Hematopoietic multipotent progenitor cell treated with erythropoietin and hydrocortisone succinate and interleukin-3 and kit ligand, for 6 days (in vitro differentiated cells): ENCODE data around the gene PIK3R6.
A peak's percentile ranks its signal among the peaks of the same experiment; 100 is the strongest.

Experiments
- DNase-seq: peaks from one replicate; pipeline ENCODE4 v3.0.0-alpha.2; 2015

PIK3R6 gene

DNA sequence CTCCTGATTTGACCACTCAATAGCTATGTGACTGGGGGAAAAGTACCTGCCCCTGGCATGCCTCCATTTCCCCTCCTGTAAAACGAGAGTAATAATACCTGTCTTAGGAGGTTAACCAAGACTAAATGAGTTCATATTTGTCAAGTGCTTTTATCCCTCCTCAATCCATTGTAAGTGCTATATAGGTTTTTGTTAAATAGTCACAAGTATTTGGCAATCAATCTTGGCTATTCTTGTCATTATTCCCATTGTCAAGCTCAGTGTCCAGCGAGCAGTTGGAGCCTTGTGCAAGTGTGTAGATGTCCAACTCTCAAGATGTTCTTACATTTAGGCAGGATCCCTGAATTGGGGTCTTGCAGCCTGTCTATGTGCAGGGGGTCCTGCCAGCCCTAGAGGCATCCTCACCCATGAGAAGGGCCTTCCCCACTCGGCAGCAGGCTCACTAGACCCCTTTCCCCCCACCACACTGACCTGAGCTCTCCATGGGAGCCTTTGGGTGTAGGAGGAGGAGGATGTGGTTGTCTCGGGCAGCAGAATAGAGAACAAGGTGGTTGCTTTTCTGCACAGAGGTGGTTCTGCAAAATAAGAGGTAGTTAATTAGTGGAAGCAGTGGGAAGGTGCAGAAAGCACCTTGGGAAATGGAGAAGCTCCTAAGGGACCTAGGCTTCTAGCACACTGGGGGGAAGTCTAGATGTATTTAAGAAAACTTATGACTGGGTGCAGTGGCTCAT, 18.0 kb downstream of the PIK3R6 start:
- no peak for DNase-seq

DNA sequence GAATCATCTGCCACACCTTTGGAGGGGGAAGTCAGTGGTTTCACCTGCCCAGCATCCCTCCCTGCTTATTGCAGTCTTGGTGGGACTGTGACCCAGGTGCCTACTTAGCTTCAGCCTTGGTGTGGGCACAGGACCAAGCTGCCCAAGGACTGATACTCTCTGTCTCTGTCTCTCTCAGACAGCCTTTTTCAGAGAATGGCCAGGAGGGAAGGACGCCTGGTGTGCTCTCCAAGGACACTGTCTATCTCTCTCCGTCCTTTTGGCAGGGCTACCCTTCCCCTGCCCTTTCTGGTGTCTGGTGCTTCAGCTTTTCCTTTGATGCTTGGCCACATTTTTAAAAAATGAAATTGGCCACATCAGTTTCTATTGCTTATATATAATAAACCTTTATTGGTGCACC, 19.6 kb downstream of the PIK3R6 start:
- no peak for DNase-seq

DNA sequence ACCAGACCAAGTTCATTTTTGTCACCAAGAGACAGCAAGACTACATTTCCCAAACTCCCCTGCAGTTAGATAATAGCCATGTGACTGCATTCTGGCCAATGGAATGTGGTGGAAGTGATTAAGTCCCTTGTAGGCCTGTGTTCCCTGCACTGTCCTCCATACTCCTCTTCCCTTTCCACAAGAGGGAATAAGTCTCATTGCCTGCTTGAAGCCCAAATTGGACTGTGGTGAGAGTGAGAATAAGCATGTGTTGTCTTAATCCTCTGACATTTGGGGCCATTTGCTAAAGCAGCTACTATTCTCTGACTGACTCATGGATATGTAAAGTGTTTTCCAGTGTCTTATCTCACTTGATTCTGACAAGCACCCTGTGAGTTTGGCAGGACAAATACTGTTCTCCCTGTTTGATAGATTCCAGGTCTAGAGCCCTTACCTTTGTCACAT, 20.7 kb downstream of the PIK3R6 start:
- DNase-seq: peak; percentile 78

DNA sequence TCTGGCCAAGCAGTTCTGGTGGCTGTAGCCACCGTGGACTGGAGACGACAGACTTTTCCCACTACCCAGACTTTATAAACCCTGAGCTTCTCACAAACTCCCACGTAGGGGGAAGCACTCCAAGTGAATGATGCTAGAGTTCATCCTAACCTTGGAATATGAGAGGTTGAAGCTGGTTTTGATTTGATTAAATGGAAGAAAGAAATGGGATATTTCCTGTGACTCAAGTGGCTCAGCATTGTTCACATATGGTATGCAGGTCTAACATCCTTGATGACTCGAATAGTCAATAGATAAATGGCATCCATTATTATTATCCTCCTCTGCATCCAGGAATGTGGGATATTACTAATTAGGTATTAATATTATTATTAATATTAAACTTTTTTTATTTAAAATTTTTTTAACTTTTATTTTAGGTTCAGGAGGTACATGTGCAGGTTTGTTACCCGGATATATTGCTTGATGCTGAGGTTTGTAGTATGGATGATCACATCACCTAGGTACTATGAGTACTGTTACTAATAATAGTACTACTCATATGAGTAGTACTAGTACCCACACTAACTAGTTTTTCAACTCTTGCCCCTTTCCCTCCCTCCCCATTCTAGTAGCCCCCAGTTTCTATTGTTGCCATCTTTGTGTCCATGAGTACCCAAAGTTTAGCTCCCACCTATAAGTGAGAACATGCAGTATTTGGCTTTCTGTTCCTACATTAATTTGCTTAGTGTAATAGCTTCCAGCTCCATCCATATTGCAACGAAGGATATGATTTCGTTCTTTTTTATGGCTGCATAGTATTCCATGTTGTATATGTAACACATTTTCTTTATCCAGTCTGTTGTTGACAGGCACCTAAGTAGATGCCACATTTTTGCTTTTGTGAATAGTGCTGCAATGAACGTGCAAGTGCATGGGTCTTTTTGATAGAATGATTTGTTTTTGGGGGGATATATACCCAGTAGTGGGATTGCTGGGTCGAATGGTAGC, 22.9 kb downstream of the PIK3R6 start:
- no peak for DNase-seq

DNA sequence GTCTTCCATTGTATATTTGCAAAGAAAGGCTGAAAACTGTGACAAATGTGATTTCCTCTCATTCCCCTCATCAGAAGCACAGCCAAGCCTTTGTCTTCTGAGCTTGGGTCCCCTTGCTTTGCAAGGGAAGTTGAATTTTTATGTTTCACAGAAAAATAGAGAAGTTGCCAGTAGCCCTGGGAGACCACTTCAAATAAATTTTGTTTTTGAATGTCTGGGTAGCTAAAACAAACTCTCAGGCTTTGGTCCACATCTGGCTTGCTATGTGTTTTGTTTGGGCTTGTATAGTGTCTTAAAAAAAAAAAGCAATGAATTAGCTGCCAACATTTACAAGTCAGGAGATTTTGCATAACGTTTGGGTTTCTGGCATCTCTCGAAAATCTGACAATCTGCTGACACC, 24.1 kb downstream of the PIK3R6 start:
- DNase-seq: no peak

DNA sequence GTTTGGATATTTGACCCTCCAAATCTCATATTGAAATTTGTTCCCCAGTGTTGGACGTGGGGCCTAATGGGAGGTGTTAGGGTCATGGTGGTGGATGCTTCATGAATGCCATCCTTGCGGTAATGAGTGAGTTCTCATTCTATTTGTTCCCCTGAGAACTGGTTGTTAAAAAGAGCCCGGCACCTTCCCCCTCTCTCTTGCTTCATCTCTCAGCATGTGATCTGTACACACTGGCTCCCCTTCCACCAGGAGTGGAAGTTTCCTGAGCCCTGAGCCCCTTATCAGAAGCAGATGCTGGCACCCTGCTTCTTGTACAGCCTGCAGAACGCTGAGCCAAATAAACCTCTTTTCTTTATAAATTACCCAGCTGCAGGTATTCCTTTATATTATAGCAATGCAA, 25.6 kb downstream of the PIK3R6 start:
- no peak for DNase-seq

DNA sequence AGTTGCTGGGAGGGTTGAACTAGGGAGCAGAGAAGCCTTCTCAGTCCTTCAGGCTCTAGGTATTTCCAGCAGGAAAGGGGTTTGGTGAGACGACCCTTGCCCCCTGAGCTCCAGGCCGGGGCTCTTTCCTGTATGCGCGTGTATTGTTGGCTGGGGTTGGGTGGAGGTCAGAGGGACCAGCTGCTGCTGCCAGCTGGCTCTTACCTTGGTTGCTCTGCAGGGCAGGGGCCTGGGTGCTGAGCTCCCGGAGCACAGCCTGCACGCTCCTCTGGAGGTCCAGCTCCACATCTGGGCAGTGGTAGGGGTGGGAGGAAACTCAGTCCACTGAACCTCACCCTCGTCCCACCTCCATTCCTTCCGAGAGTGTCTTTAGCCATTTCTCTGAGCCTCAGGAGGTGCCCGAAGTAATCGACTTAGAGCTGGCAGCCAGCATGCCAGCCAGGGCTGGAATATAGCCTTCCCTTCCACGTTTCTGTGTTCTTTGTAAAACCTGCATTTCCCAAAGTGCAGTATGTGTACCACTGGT, 28.0 kb downstream of the PIK3R6 start:
- DNase-seq: no peak

DNA sequence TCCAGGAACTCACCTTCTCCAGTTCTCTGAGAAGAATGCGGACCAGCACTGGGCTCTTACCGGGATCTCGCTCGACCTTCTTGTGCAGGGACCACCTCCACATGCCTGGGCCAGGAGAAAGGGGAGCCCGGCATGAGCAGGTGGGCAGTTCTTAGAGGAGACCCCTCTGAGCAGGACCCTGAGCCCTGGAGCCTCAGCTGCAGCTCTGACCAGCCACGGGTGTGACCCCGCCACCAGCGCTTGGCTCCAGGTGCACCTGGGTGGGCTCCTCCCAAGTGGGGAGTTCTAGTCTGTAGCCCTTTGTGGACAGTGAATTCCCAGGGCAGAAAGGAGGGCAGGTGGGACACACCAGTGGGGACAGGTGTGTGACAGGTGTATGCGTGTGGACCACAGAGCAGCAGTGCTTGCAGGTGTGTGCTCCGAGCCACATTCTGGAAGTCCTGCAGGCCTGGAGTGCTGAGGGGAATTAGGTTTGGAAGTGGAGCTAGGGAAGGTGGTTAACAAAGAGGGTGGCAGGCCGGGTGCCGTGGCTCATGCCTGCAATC, 28.9 kb downstream of the PIK3R6 start:
- DNase-seq: no peak

DNA sequence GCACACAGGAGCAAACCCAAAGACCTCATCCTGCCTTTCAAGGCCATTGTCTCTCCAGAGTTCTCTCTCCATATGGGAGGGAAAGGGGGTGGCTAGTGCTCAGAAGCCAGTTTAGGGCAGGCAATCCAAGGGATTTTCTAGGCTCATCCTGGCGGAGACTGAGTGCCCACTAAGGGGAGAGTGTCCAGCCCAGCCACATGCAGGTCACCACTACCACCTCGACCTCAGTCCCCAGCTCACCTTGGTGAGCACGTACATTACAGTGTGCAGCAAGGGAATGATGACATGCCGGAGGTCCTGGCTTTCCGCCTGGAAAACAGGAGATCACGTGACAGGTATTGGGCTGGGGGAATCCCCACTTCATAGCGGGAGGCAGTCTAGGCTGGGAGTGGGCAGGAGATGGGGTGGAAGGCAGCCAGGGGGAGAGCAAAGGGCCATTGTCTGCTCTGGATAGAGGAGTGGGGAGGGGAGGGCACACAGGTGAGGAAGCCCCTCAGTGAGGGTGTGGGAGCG, 29.9 kb downstream of the PIK3R6 start:
- DNase-seq: no peak

DNA sequence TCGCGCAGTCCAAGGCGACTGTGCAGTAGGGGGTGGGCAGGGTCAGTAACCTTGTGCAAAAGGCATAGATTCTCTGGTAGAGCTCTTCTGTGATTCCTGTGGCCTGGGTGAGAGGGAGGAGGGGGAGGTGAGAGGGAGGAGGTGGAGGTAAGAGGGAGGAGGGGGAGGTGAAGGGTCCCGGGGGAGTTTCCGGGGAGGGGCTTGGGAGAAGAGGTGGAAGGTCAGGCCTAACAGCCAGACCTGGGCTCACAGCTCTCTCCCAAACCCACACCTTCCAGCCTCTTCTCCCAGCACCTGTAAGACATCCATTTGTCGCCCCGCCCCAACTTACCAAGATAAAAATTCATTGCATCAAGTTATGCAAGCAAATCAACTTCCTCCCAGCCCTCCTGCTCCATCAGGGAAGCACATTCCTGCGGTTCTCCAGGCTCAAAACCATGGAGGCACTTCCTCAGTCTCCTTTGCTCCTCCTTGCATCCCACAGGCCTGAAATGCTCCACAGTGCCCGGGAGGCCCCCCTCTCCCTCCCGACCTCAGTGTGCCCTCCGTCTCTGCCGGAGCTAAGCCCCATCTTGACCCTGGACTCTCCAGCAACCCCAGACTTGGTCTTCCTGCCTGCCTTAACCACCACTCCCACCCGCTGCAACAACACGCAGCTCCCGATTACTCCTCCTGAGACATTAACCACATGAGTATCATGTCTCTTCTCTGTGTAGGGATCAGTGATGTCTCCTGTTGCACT, 30.5 kb downstream of the PIK3R6 start:
- no peak for DNase-seq

DNA sequence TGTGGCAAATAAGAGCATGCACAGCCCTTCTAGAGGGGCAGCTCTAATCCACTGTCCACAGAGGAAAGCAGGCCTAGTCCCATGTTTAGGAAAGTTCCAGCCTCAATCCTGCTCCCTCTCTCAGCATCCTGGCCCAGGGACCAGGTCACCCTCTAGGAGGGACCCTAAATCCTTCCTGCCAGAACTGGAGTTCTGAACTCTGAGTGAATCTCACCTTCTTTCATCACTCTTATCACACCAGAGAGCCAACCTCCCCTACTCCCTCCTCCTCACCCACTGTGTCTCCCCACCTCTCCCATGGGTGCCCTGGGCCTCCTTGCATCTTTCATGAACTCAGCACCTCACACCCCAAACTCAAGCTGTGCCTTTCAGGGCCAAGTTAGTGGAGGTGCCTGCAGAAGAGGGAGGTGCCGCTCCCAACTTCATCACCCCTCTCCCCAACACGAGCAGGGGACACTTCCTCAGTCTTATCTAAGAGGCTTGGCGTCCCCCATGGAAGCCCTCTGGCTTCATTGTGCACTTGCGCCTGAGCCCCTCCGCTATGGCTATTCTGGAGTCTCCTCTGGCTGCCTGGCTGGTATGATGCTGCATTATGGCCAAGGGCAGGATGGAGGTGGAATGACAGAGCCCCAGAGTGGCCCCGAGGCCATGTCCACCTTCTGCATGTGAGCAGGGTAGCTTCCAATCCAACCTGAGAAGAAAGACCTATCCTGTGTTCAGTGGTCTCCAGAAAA, 31.7 kb downstream of the PIK3R6 start:
- no peak for DNase-seq

DNA sequence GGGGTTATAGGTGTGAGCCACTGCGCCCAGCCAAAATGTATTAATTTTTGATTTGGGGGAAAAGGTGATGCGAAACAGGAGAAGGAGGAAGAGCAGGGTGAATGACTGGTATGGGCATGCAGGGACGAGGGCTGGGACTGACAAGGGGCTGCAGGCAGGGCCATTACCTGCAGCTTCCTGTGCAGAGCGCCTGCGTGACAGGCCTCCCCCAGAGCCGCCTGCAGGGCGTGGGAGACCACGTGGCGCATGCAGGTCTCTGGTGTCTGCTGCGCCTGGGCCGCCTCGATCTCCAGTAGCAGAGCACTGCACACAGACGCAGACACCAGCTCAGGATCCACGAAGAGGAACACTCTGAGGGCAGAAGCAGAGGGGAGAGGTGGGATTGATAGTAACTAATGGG, 32.4 kb downstream of the PIK3R6 start:
- DNase-seq: no peak

DNA sequence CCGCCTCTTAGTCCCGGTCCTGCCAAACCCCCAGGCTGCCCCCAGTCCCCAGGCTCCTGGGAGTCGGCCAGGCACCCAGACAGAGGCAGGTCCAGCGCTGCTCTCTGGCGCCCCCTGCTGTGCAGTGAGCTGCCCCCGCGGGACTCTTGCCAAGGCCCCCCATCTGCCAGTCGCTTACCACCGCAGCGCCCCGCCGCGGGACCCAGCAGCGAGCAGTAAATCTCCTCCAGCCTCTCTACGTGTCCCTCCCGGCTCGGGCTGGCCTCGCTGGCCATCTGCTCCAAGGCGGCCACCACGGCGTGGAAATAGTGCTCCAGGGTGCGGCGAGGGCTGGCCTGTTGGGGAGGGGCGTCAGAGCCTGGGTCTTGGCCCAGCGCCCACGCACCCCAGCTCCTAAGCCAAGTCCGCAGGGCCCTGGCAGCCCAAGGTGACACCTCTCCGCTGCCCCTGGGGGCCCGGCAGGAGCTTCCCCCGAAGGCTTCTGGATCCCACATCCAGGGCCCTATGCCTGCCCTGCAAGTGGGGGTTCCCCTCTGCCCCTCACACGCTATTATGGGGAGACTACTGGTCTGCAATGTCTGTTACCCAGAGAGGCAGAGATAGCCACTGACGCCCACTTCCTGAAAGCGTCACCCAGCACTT, 34.6 kb downstream of the PIK3R6 start:
- peak; percentile 53 for DNase-seq

DNA sequence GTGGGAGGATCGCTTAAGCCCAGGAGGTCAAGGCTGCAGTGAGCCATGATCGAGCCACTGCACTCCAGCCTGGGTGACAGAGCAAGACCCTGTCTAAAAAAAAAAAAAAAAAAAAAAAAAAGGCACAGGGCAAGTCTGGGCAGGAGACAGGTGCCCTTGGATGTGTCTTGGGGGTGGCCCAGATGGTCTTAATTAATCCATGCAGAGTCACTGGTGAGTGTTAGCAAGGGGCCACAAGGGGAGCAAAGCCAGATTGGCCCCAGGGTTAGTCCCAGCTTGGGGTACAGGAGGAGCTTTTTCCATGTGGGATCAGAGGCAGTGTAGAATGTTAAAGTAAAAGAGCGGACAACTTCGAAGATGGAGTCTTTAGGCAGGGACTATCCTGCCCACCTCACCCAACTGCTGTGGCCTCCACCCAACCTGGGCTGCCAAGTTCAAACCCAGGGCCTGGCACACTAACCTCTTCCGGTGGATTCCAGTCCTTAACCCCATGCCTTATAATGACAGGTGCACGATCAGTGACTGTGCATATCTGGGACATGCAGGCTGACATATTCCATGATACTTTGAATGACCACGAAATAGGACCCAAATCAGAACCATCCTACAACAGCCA, 36.1 kb downstream of the PIK3R6 start:
- no peak for DNase-seq

DNA sequence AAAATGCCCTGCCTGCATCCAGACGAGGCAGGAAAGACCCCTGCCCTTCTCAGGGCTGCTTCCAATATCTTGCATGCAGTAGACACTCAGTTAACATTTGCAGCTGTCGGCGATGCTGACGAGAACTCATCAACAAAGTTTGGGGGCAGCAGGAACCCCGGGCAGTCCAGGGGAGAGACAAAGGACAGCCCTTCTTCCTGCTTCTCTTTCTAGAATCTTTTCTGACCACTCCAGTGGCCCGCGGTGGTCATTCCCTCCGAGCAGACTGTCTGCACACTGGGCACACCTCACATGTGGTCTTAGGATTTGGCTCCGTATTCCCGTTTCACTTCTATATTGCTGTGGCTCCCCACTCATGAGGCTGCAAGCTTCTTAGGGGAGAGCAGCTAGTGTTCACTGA, 37.3 kb downstream of the PIK3R6 start:
- no peak for DNase-seq

DNA sequence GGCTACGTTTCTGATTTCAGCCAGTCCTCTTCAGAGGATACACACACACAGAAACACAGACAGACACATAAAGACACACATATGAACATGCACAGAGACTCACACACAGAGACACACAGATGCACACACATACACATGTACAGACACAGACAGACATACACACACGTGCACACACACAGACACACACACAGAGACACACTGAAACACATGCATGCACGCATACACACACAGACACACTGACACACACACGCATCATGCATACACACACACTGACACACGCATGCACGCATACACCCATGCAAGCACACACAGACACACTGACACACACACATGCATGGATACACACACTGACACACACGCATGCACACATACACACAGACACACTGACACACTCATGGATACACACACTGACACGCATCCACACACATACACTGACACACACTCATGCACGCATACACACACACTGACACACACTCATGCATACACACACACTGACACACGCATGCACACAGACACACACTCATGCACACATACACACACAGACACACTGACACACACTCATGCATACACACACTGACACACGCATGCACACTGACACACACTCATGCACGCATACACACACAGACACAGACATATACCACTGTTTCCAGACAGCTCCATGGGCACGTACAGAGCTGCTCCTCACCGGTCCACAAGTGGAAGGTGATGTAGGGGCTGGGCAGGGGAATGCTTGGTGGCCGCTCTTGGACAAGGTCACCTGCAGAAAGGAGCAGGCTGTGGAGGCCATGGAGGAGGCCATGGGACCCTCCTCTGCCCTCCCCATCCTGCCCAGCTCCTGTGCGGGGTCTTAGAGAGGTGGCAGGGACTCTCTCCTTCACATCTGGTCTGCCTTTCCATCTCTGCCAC, 38.2 kb downstream of the PIK3R6 start:
- no peak for DNase-seq

DNA sequence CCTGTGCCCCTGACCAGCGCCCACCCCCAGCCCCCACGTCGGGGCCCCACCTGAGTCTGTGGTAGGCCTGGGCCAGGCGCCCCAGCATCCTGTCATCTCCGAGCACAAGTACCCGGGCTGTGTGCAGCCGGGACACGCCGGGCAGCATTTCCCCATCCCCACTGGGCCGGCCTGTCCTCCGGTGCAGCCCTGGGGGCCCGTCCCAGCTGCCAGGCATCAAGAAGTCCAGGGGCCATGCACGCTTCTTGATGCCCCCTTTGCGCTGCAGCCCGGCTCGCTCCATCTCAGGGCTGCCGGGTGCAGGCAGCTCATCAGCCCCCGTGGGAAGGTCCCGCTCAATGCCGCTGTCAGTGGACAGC, 39.0 kb downstream of the PIK3R6 start:
- no peak for DNase-seq

DNA sequence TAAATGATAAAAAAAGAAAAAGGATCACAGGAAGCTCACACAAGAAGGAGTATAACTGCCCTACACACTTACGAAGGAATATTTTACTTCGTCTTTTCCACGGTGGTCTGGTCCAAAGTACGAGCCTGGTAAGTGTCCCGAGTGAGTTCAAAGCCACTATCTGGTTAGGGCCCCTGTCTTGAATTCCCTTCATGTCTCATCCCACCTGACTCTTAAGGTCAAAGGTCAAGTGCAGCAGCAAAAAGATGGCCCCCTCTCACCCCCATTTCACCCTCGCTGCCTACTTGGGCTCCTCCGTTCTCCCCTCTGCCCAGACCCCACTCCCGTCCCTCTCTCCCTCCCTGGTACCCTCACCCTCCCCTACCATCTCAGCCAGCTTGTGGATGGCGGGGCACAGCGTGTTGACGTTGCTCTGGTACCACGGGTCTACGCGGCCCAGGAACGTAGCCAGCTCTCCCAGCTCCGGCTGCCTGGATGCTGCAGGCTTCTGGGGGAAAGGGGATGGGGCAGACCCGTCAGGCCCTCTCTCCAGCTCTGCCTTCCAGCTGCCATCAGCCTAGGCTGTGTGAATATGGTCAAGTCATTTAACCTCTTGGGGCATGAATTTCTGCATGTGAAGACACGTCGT, 40.6 kb downstream of the PIK3R6 start:
- DNase-seq: no peak

DNA sequence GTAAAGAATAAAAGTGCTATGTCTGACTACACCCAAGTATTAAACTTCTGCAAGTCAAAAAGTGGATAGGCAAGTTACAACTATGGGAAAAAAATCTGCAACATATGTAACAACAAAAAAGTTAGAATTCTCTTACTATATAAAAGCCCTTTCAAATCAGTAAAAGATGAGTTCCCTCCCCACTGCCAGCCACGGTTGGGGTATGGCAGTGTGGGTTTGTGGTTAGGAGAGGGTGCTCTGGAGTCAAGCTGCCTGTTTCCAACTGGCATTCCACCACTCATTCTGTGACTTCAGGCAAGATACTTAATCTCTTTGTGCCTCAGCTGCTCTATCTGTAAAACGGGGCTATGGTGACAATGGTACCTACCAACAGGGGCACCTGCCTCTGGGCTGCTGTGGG, 41.7 kb downstream of the PIK3R6 start:
- DNase-seq: no peak
